NCI-H1930 (cell line): ENCODE measurements around the gene ERO1B.
"Not testable (repeated sequence)": the region's sequence is repeated elsewhere in the genome, so short reads cannot be mapped to it uniquely, and the experiment has no call there.

Source experiments
- DNase-seq, 2 experiments: peaks; one replicate each; lab custom pipeline; 2025; lab: John Stamatoyannopoulos, UW

Gene ERO1B

GRCh38 chr1:236251587-236251986 is 30.2 kb downstream of the ERO1B start:
- DNase-seq: no peak

GRCh38 chr1:236247286-236247685 is 34.5 kb downstream of the ERO1B start:
- no peak for DNase-seq

GRCh38 chr1:236242568-236242967 is 39.2 kb downstream of the ERO1B start:
- DNase-seq: no peak

GRCh38 chr1:236240675-236241074 is 41.1 kb downstream of the ERO1B start:
- DNase-seq: no peak

- no peak for DNase-seq
Measured at GRCh38 chr1:236239092-236239585, 42.6 kb downstream of the ERO1B start.

- no peak for DNase-seq
Measured at GRCh38 chr1:236235116-236235515, 46.6 kb downstream of the ERO1B start.

GRCh38 chr1:236228411-236228810 is 53.3 kb downstream of the ERO1B start:
- DNase-seq: no peak

- DNase-seq: no peak
Measured at GRCh38 chr1:236222632-236223031, 59.1 kb downstream of the ERO1B start.

- DNase-seq: no peak
Measured at GRCh38 chr1:236220473-236220872, 61.3 kb downstream of the ERO1B start.

GRCh38 chr1:236214761-236215160 is 67.0 kb downstream of the ERO1B start:
- no peak for DNase-seq

- DNase-seq: no peak
Measured at GRCh38 chr1:236213534-236213933, 68.2 kb downstream of the ERO1B start.

- DNase-seq: no peak
Measured at GRCh38 chr1:236211815-236212214, 69.9 kb downstream of the ERO1B start.

GRCh38 chr1:236209713-236210112 is 72.0 kb downstream of the ERO1B start:
- DNase-seq: no peak

- DNase-seq: no peak
Measured at GRCh38 chr1:236209185-236209584, 72.6 kb downstream of the ERO1B start.

GRCh38 chr1:236207569-236207968 is 74.2 kb downstream of the ERO1B start:
- no peak for DNase-seq

GRCh38 chr1:236207121-236207520 is 74.6 kb downstream of the ERO1B start:
- no peak for DNase-seq

- no peak for DNase-seq
Measured at GRCh38 chr1:236206548-236206947, 75.2 kb downstream of the ERO1B start.

- no peak for DNase-seq
Measured at GRCh38 chr1:236204656-236205055, 77.1 kb downstream of the ERO1B start.

GRCh38 chr1:236204039-236204438 is 77.7 kb downstream of the ERO1B start:
- no peak for DNase-seq

GRCh38 chr1:236201786-236202185 is 80.0 kb downstream of the ERO1B start:
- no peak for DNase-seq

- DNase-seq: no peak
Measured at GRCh38 chr1:236200925-236201324, 80.8 kb downstream of the ERO1B start.

- DNase-seq: no peak
Measured at GRCh38 chr1:236193184-236193583, 88.6 kb downstream of the ERO1B start.

GRCh38 chr1:236188084-236188483 is 93.7 kb downstream of the ERO1B start:
- not testable (repeated sequence) for DNase-seq

GRCh38 chr1:236186471-236186870 is 95.3 kb downstream of the ERO1B start:
- DNase-seq: not testable (repeated sequence)

- no peak for DNase-seq
Measured at GRCh38 chr1:236185687-236186086, 96.1 kb downstream of the ERO1B start.
